Lower leg skin (tissue), 4 donors: ENCODE data around the gene EFNA4. TPM values are rescaled to one million over a fixed set of nuclear protein-coding genes. Genes with fewer than 3 reads are reported as not detected.
A peak's percentile ranks its signal among the peaks of the same experiment; 100 is the strongest.

Experiments used
- DNase-seq, 2 donors: peaks; one replicate each; pipeline ENCODE4 v3.0.0-alpha.2; 2019; ENCODE audit warnings: low spot score in 2 of 2
- H3K4me3 ChIP-seq: fragments of 200-600 bp; sonication (generic); 2 replicates; pipeline ENCODE4 v1.5.1; 2017; ENCODE audit warnings: mild to moderate bottlenecking, low read depth; ENCODE audit not compliant: poor library complexity, severe bottlenecking
- POLR2A ChIP-seq, 2 donors: fragments of 450-650 bp; IDR thresholded peaks; one replicate each; pipeline ENCODE4 v1.6.1; 2016 to 2017; ENCODE audit warnings: antibody characterized with exemption in 2 of 2, mild to moderate bottlenecking in 1 of 2, moderate library complexity in 1 of 2
- WGBS, 2 donors: methylation state at CpG; one replicate each; pipeline ENCODE4 v1.1.5; 2018; 5-methylcytosine and 5-hydroxymethylcytosine counted together
- intact Hi-C: fragments of 100-400 bp; cut with DNase I; formaldehyde crosslinking; loops from one replicate; pipeline ENCODE4 v1.15.0; 2023; ENCODE audit warnings: low total_unique reads
- total RNA-seq, 4 donors: library from RNA; depleted of rRNA; stranded (reverse); fragments of >200 nt; gene quantifications; one replicate each; pipeline ENCODE4 v1.1.0, GENCODE V29; 2016
- TF ChIP-seq, protein P1 (sequence below), 3 donors: fragments of 450-650 bp; IDR thresholded peaks; one replicate each; pipeline ENCODE4 v1.5.1; 2016; ENCODE audit warnings: antibody characterized with exemption in 3 of 3, mild to moderate bottlenecking in 3 of 3, moderate library complexity in 2 of 3

EFNA4 gene
- total RNA-seq, 4 donors from 2014 or later = 29.5 to 66.6 (median 52.9) TPM

DNA sequence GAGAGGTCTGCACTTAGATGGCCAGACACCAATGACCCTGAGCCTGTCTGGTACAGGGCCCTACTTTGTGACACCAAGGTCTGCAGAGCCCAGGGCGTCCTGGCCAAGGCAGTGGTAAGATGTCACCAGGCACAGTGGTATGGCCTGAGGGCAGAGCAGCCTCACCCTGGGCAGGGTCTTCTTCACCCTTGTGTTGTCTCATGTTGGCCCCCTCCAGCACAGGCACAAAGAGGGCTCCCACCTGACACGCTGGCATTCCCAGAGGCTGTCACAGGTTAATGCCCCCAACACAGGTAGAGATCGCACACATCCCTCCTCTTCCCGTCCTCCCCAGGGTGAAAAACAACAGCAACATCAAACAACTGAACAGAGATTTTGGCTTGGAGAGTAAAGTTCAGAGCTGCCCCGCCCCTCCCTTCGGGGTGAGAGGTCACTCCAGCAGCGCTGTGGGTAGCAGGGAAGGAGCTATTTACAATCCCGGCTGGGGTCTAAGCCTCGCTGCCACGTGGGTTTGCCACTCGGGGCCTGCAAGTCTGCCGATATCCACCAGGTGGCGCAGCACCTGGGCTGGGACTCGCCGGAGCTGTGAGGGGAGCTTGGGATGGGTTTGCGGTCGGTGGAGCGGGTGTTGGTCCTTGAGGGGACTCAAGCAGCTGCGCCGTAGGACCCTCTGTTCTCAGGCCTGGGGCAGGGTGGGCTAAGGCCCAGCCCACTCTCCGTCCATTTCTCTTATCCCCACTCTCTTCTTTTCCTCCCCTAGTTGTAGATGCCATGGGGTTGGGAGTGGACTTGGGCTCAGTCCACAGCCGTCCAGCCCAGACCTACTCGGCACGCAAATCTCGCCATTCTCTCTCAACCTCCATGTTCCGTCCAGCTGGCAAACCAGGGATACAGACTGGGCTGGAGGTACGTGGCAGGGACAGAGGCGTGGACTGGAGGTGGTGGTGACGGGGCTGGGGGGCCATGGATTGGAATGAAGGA, 27.8 kb downstream of the EFNA4 start:
- no peak overlapping the region for H3K4me3 ChIP-seq
- peak; percentile 66 to 95 for DNase-seq
- no peak for TF ChIP-seq POLR2A (IDR thresholded peaks at IDR 0.05)
- TF ChIP-seq, protein P1, sequence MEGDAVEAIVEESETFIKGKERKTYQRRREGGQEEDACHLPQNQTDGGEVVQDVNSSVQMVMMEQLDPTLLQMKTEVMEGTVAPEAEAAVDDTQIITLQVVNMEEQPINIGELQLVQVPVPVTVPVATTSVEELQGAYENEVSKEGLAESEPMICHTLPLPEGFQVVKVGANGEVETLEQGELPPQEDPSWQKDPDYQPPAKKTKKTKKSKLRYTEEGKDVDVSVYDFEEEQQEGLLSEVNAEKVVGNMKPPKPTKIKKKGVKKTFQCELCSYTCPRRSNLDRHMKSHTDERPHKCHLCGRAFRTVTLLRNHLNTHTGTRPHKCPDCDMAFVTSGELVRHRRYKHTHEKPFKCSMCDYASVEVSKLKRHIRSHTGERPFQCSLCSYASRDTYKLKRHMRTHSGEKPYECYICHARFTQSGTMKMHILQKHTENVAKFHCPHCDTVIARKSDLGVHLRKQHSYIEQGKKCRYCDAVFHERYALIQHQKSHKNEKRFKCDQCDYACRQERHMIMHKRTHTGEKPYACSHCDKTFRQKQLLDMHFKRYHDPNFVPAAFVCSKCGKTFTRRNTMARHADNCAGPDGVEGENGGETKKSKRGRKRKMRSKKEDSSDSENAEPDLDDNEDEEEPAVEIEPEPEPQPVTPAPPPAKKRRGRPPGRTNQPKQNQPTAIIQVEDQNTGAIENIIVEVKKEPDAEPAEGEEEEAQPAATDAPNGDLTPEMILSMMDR (IDR thresholded peaks at IDR 0.05) = peak in 1 of 3 donors; percentile 78
- WGBS, 2 donors = 16 to 22% methylated on average over 27 to 29 of the region's 29 CpGs
- intact Hi-C loops = loop anchor here (2.0 kb wide), 1 partner anchor 77 kb away; no protein-coding TSS in a partner anchor

DNA sequence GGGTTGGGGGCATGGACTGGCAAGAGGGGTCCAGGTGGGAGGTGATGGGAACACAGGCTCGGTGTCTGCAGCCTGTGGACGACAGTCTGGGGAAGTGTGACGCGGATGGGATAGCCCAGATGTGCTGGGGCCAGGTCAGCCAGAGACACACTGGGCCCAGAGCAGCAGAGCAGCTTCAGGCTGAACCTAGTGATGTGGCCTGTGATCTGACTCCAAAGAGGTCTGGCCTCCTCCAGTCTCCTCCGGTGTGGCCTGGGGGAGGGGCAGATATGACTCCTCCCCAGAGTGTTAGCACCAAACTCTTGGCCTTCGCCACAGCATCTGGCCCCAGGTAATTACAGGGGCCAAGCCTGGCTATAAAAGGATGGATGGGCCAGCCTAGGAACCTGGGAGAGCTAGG, 28.6 kb downstream of the EFNA4 start:
- no peak for TF ChIP-seq POLR2A (IDR thresholded peaks at IDR 0.05)
- TF ChIP-seq, protein P1 (IDR thresholded peaks at IDR 0.05) = no peak
- DNase-seq = no peak
- no peak overlapping the region for H3K4me3 ChIP-seq
- 76 to 90% methylated on average over 5 to 6 of the region's 6 CpGs for WGBS, 2 donors
- intact Hi-C loops = no loop called here

DNA sequence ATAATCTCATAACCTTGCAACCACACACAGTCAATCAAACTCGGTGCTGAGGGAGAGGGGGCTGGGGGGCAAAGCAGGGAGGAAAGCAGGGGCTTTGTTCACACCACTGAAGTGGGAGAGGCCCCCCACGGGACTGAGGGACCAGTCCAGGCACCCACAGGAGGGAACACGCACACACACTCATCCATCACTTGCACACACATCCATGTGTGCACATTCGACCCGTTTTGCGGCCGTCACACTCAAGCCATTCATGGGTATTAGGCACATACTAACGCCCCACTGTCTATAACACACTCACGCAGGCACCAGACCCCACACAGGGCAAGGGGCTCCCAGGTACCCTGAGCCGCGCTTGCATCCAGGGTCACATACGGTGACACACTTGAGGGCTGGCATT, 29.1 kb downstream of the EFNA4 start:
- no peak overlapping the region for H3K4me3 ChIP-seq
- DNase-seq = no peak
- TF ChIP-seq POLR2A (IDR thresholded peaks at IDR 0.05) = no peak
- TF ChIP-seq, protein P1 (IDR thresholded peaks at IDR 0.05) = no peak
- 85 to 87% methylated on average over 12 of the region's 12 CpGs for WGBS, 2 donors
- intact Hi-C loops = no loop called here

DNA sequence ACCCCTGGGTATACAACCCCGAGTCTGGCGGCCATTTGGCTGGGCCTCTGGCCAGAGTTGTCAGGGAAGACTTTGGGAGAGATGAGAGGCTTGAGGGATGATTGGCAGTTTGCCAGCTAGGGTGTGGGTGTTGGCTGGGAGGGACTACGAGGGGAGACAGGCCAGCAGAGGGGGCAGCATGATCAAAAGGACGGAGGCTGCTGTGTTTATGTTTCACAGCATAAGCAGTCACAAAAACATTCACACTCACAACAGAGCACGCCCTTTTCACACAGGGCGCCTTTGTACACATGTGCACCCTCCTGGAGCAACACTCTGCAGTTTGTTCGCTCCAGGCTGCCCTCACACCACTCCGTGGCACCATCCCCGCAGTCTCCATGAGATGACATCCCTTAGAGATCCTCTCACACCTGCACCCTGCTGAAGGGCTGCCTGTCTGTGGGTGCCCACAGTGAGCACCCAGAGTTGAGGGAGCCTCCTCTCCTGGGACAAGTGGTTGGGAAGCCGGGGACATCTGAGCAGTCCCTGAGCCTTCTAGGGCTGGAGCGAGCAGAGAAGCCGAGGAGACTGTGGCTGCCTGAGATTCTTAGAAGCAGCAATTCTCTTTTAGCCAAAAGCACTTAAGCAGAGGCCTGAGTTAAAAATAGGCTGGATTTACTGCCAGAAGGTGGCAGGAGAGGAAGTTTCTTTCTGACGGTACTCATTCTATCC, 30.5 kb downstream of the EFNA4 start:
- intact Hi-C loops = no loop called here
- DNase-seq = no peak
- TF ChIP-seq POLR2A (IDR thresholded peaks at IDR 0.05) = no peak
- TF ChIP-seq, protein P1 (IDR thresholded peaks at IDR 0.05) = no peak
- H3K4me3 ChIP-seq = no peak overlapping the region
- WGBS, 2 donors = 7 to 9% methylated on average over 13 of the region's 13 CpGs

DNA sequence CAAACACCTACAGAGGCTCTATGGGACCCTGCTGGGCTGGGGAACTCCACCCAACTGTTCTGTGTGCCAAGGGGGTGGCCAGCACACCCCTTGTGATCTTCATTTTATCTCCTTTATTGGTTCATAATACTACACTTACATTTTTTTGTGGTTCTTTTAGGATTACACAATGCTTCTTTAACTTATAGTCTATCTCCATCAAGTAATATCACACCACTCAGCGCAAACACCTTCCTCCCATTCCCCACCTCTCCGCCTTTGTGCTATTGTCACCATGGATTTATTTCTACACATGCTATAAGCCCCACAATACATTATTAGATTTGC, 31.0 kb downstream of the EFNA4 start:
- no peak for TF ChIP-seq POLR2A (IDR thresholded peaks at IDR 0.05)
- TF ChIP-seq, protein P1 (IDR thresholded peaks at IDR 0.05) = no peak
- H3K4me3 ChIP-seq = no peak overlapping the region
- 73 to 79% methylated on average over 2 of the region's 2 CpGs for WGBS, 2 donors
- intact Hi-C loops = no loop called here
- DNase-seq = no peak
